ENCODE measurements around the gene UMOD.

GRCh38 chr16:20397468-20398074, 45.1 kb upstream of the UMOD start:
- TF ChIP-seq GATA1 (IDR thresholded peaks at IDR 0.05; ENCODE audit: low read depth, low read length): no peak
- no peak for TF ChIP-seq POLR2A (IDR thresholded peaks at IDR 0.05; ENCODE audit: low read length)

Data from erythroblast (primary cell).